HG03175 (cell line): Measurements from ENCODE around the gene TMEM130.

ENCODE experiments used
- ATAC-seq: cut with Tn5 transposase; IDR thresholded peaks from one replicate; pipeline ENCODE4 v1.9.1; 2021; ENCODE audit warnings: mild to moderate bottlenecking, moderate library complexity; ENCODE audit not compliant: unreplicated experiment

TMEM130 gene, protein sequence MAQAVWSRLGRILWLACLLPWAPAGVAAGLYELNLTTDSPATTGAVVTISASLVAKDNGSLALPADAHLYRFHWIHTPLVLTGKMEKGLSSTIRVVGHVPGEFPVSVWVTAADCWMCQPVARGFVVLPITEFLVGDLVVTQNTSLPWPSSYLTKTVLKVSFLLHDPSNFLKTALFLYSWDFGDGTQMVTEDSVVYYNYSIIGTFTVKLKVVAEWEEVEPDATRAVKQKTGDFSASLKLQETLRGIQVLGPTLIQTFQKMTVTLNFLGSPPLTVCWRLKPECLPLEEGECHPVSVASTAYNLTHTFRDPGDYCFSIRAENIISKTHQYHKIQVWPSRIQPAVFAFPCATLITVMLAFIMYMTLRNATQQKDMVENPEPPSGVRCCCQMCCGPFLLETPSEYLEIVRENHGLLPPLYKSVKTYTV

GRCh38 chr7:98869597-98870120 is at the start of gene TMEM130:
TSS of gene TMEM130 (minus strand) at chr7:98870014. CDS start at chr7:98869861, 153 bp downstream.
- ATAC-seq, result no peak

- no peak for ATAC-seq
Measured at GRCh38 chr7:98917331-98917730, 47.5 kb upstream of the TMEM130 start.

DNA sequence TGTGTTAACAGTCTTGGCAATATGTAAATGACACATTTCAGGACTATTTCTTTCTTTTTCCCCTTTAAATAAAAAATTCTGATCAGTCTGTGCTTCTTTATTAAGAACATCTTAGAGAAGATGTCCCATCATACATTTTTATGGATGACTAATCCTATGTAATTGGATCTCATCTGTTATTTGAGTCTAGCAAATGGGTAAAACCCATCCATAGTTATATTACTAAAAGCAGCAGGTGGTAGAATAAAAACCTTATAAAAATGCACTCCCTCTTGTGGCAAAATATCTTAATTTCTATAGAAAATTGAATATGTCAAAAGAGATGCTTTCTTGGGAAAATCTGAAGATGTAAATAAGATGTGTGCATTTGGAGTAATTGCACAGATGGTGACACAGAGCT is 43.8 kb upstream of the TMEM130 start:
- ATAC-seq, result no peak

DNA sequence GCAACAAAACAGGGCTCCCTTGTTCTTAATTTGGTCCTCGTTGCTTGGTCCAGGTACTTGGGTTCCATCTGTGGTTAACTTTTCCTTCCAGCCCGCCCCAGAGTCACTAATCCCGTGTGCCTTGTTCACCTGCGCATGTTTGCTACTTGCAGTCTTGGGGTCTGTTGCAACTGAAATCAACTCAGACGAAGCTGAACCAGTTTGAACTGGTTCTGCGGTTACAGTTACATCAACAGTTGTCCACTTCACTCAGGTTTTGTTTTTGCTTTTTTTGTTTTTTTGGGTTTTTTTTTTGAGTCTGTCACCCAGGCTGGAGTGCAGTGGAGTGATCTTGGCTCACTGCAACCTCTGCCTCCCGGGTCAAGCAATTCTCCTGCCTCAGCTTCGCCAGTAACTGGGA is 43.2 kb upstream of the TMEM130 start:
- no peak for ATAC-seq

DNA sequence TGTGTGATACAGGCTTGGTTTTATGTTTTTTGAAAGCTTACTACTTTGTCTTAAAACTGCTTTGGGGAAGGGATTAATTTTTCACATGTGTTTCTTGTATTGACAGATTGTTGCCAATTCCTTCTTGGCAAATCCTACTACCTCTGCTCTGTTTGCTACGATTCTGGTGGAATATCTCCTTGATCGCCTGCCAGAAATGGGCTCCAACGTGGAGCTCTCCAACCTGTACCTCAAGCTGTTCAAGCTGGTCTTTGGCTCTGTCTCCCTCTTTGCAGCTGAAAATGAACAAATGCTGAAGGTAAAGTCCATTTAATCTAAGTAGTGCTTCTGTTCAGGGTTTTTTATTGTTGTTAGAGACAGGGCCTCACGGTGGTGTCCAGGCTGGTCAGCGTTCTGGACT is 42.1 kb upstream of the TMEM130 start:
- no peak for ATAC-seq

DNA sequence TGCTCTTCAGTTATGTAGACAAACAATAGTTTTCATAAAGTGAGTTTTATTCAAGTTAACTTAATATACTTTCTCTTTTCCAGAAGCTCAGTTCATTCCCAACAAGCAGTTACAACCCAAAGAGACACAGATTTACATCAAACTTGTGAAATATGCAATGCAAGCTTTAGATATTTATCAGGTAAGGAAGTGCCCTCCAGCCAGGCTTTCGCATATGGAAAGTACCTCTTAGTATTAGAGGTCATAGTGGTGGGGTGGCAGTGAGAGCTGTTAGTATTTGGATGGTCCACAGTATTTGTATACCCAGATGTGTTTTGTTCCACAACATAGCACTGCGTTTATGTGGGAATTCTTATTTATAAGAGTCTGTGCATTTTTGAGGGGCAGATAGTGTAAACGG is 40.6 kb upstream of the TMEM130 start:
- ATAC-seq, result no peak

- ATAC-seq, result no peak
Measured at GRCh38 chr7:98909487-98909886, 39.7 kb upstream of the TMEM130 start.

GRCh38 chr7:98908585-98908984 is 38.8 kb upstream of the TMEM130 start:
- ATAC-seq, result no peak

DNA sequence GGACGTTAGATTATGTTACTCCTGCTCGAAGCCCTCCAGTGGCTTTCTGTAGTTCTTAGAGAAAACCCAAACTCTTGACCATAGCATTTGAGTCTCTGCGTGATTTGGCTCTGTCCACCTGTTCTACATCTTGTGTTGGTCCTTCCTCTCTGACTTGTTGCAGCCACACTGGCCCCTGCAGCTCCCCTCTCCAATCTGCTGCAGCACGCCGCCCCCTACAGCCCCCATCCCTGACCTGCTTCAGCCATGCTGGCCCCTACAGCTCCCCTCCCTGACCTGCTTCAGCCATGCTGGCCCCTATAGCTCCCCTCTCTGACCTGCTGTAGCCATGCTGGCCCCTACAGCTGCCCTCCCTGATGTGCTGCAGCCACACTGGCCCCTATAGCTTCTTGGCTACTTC is 37.8 kb upstream of the TMEM130 start:
- no peak for ATAC-seq

DNA sequence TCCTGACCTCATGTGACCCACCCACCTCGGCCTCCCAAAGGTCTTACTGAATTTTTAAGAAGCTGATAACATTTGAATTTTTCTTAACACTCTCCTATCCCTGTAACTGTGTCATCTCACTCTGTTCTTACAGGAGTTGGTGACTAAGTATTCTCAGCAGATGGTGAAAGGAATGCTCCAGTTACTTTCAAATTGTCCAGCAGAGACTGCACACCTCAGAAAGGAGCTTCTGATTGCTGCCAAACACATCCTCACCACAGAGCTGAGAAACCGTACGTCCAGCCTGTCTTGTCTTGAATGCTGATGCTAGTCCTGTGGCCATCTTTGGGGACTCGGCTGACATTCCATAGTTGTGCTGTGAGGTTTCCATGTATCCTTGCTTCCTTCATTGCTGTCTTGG is 33.4 kb upstream of the TMEM130 start:
- ATAC-seq, result no peak

GRCh38 chr7:98902523-98902922 is 32.7 kb upstream of the TMEM130 start:
- ATAC-seq, result no peak

DNA sequence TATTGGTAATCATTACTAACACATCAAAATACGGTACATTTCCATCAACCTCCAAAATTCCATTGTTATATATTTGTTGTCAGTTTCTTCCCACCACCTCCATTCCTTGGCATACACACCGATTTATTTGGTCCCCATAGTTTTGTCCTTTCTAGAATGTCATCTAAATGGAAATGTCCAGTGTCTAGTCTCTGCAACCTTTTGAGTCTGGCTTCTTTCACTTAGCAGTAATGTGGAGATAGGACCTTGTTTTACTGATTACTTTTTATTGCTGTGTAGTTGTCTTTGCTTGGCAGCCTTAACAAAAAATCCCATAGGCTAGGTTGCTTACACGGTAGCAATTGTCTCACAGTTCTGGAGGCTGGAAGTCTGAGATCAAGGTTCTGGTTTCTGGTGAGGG is 31.0 kb upstream of the TMEM130 start:
- no peak for ATAC-seq

DNA sequence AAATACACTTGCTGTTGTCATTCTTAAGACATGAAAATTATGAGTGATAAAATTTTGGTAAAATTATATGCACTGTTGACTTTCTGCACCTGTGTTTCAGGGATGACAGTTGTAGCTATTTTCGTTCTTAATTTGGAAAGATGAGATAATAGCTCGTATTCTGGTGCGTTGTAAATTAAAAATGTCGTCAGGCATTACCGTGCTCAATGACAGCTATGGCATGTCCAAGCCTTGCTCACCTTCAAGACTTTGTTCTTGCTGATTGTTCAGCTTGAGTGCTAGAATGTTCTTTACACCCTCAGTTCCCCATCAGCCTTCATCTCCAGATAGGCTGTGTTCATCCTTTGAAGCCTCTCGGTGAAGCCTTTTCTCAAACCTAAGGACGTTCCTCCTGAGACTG is 30.0 kb upstream of the TMEM130 start:
- no peak for ATAC-seq

DNA sequence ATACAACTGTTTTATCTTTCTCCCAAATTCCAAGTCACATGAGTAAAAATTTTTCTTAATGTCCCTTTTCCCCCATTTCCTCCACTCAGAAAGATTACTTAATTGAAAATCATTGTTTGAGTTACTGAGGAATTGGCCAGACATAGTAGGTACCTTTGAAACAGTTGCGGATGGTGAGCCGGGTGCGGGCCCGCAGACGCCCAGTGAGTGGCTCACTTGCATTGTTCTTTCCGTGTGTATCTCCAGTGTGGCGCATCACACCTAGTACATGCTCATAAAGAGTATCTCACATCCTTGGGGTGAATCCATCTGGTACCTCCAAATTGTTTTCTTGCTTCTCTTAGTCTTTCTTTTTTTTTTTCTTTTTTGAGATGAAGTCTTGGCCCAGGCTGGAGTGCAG is 22.8 kb upstream of the TMEM130 start:
- no peak for ATAC-seq

GRCh38 chr7:98887038-98887437 is 17.2 kb upstream of the TMEM130 start:
- no peak for ATAC-seq

- ATAC-seq, result no peak
Measured at GRCh38 chr7:98884416-98884815, 14.6 kb upstream of the TMEM130 start.

DNA sequence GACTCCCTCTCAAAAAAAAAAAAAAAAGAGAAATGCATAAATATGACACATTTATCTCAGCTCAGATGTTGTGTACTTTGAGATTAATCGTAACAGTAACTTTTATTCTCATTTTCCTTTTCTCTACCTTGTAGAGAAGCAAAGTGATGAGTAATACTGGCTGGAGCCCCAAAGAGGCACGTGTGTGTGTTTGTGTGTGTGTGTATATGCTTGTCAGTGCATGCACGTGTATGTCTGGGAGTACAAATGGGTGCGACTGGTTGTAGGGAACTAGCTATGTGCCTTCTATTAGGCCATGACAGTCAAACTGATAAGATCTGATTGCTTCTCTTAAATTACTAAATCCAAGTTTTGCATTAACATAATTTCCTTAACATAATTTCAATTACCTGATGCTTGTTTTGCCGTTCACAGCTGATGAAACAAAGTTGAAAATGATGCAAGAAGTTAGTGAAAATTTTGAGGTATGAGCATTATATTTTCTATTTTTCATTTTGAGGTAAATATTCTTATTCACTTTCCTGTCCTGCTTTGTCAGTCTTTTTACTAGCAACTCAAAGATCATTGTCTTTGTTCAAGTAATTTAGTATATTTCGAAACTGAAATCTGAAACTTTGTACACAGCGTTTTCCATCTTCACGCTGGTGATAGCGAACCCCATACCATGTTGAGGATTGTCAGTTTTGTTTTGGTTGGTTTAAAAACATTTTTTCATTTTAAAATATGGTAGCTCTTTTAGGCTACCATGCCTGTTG is 11.9 kb upstream of the TMEM130 start:
- ATAC-seq, result no peak

DNA sequence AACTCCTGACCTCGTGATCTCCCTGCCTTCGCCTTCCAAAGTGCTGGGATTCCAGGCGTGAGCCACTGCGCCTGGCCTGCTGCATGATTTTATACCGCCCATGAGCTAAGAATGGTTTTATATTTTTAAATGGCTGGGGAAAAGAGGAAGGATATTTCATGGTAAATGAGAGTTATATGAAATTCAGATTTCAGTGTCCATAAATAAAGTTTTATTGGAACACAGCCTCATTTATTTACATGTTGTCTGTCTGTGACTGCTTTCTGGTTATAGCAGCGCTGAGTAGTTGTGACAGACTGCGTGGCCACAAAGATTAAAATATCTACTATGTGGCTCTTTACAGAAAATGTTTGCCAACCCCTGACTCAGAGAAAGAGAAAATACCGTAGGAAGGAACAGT is 10.7 kb upstream of the TMEM130 start:
- no peak for ATAC-seq

GRCh38 chr7:98879979-98880315 is 10.1 kb upstream of the TMEM130 start:
- no peak for ATAC-seq

DNA sequence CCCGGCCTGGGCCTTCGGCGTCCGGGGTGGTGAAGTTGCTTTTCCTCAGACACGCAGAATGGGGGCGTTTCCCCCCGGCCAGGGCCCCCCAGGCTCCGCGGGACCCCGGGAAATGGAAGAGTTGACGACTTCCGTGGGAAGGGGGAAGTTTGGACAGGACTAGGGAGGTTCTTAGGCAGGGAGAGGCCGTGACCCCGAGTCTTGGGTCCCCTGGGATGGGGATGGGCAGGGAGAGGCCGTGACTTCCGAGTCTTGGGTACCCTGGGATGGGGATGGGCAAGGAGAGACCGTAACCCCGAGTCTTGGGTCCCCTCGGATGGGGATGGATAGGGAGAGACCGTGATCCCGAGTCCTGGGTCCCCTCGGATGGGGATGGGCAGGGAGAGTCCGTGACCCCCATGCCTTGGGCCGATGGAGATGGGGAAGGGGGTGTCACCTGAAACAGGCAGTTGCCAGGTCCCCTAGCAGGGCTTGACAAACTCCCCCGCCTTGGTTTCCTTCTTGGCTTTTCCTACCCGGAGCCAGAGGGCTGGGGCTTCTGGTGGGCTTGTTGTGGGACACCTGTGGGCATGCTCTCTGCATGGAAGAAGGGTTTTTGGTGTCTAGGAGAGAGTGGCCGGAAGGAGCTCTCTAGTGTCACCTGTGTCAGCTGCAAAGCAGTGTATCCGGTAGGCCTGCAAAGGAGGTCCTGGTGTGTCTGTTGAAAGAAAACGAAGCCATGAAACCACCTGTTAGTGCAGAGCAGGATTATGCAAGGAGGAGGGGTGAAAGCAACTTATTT is 9.6 kb upstream of the TMEM130 start:
- peak; percentile 81 for ATAC-seq
